HepG2 (cell line): Measurements from ENCODE around the gene IFT27. TPM values are rescaled to one million over a fixed set of nuclear protein-coding genes. Genes with fewer than 3 reads are reported as not detected.

ENCODE experiments used
- ATAC-seq: fragments of 200-7000 bp; cut with Tn5 transposase; 3 replicates; pipeline ENCODE4 v1.9.1; 2020; ENCODE audit warnings: mild to moderate bottlenecking, moderate library complexity
- BruUV-seq: library from RNA; stranded (reverse); fragments of 400-500 nt; replicated peaks from 2 replicates; lab custom pipeline; 2021; lab: Mats Ljungman, UMichigan
- CTCF ChIA-PET: fragments of 300-600 bp; formaldehyde crosslinking; extraction: SDS; loops from one replicate; lab custom pipeline; 2021; ENCODE audit warnings: low total read pairs, inconsistent platforms, low intra/inter-chr PET ratio; lab: Yijun Ruan, JAX
- POLR2A ChIA-PET: fragments of 350-600 bp; sonication (Branson Sonifier 250); formaldehyde crosslinking; loops from one replicate; lab custom pipeline; 2020; ENCODE audit warnings: antibody characterized with exemption, inconsistent platforms; lab: Yijun Ruan, JAX
- DNase-seq: peaks from one replicate; pipeline ENCODE4 v3.0.0-alpha.2; 2015; ENCODE audit warnings: low spot score
- FAIRE-seq: peaks from 3 replicates; lab custom pipeline; 2011; peaks lifted over from hg19 to GRCh38; lab: Jason Lieb, UNC
- H2AFZ ChIP-seq: one replicate; pipeline ENCODE4 v1.6.1; 2011; ENCODE audit warnings: low read length, inconsistent platforms
- H3K27ac ChIP-seq: fragments of 300-600 bp; 3 replicates; pipeline ENCODE4 v1.8.0; 2011; ENCODE audit warnings: mixed run types, mild to moderate bottlenecking, mixed read lengths, low read length, inconsistent platforms; ENCODE audit not compliant: insufficient read depth; ENCODE audit errors: extremely low read length
- H3K27me3 ChIP-seq, 2 experiments: fragments of 200-600 bp in 1 of 2; 2 replicates in 1 of 2; 3 replicates in 1 of 2; pipeline versions ENCODE4 v1.6.0 to v1.8.0; 2011; ENCODE audit warnings: low read length in 2 of 2, mild to moderate bottlenecking in 2 of 2, moderate library complexity in 2 of 2, inconsistent platforms in 1 of 2; ENCODE audit not compliant: insufficient read depth in 2 of 2, control insufficient read depth in 1 of 2
- H3K36me3 ChIP-seq, 2 experiments: fragments of 200-600 bp in 1 of 2; replicated peaks in 1 of 2; 2 replicates in 1 of 2; 3 replicates in 1 of 2; pipeline versions ENCODE4 v1.5.1 to v1.8.0; 2011; ENCODE audit warnings: low read length in 2 of 2, inconsistent platforms in 1 of 2; ENCODE audit not compliant: insufficient read depth in 2 of 2, control insufficient read depth in 1 of 2
- H3K4me1 ChIP-seq: 2 replicates; pipeline ENCODE4 v1.5.1; 2012; ENCODE audit warnings: low read length, inconsistent platforms; ENCODE audit not compliant: insufficient read depth
- H3K4me2 ChIP-seq: 2 replicates; pipeline ENCODE4 v1.6.0; 2011; ENCODE audit warnings: low read depth, low read length, inconsistent platforms
- H3K4me3 ChIP-seq, 3 experiments: fragments of 200-600 bp in 1 of 3; sonication (generic), shearing (Covaris generic) in 1 of 3; replicated peaks in 1 of 3; 2 replicates each; pipeline ENCODE4 v1.5.1; 2011 to 2016; ENCODE audit warnings: low read length in 3 of 3, inconsistent platforms in 2 of 3, low read depth in 2 of 3, mild to moderate bottlenecking in 2 of 3, control low read depth in 1 of 3, mixed read lengths in 1 of 3; ENCODE audit not compliant: insufficient read depth in 1 of 3
- H3K79me2 ChIP-seq: one replicate; pipeline ENCODE4 v1.6.1; 2011; ENCODE audit warnings: low read length, inconsistent platforms; ENCODE audit not compliant: insufficient read depth
- H3K9ac ChIP-seq: 2 replicates; pipeline ENCODE4 v1.6.0; 2011; ENCODE audit warnings: mild to moderate bottlenecking, low read depth, low read length, inconsistent platforms; ENCODE audit not compliant: insufficient read depth
- H3K9me3 ChIP-seq: 2 replicates; pipeline ENCODE4 v1.5.1; 2012; ENCODE audit warnings: mild to moderate bottlenecking, low read length
- H4K20me1 ChIP-seq: 2 replicates; pipeline ENCODE4 v1.6.0; 2011; ENCODE audit warnings: inconsistent platforms, mild to moderate bottlenecking, low read length, moderate library complexity; ENCODE audit not compliant: insufficient read depth
- CBX1 ChIP-seq: IDR thresholded peaks from one replicate; pipeline ENCODE4 v1.6.1; 2016; ENCODE audit warnings: antibody characterized with exemption, low read depth
- FOXK2 ChIP-seq: fragments of 450-650 bp; IDR thresholded peaks from 2 replicates; pipeline ENCODE4 v1.6.1; 2016
- GATAD1 ChIP-seq: IDR thresholded peaks from 2 replicates; pipeline ENCODE4 v1.6.1; 2016; ENCODE audit warnings: missing genetic modification reagents, missing compliant biosample characterization
- KMT2B ChIP-seq: IDR thresholded peaks from 2 replicates; pipeline ENCODE4 v1.6.1; 2016; ENCODE audit warnings: missing genetic modification reagents, missing compliant biosample characterization
- PAWR ChIP-seq: sonication (generic); formaldehyde crosslinking; IDR thresholded peaks from 2 replicates; pipeline ENCODE4 v1.4.0; 2020; ENCODE audit warnings: missing genetic modification reagents, mild to moderate bottlenecking, borderline replicate concordance
- PCBP1 ChIP-seq: fragments of 200-400 bp; formaldehyde crosslinking; IDR thresholded peaks from 2 replicates; pipeline ENCODE4 v1.6.1; 2017; ENCODE audit warnings: mild to moderate bottlenecking, low read depth, low read length, borderline replicate concordance
- TBL1XR1 ChIP-seq: fragments of 150-350 bp; IDR thresholded peaks from 2 replicates; pipeline ENCODE4 v1.6.1; 2014; ENCODE audit warnings: borderline replicate concordance, low read length; ENCODE audit not compliant: partially characterized antibody
- ZBTB7B ChIP-seq: sonication (generic); formaldehyde crosslinking; IDR thresholded peaks from 2 replicates; pipeline ENCODE4 v1.4.0; 2020; ENCODE audit warnings: missing genetic modification reagents
- ZNF234 ChIP-seq: sonication (generic); formaldehyde crosslinking; conservative IDR thresholded peaks from 2 replicates; pipeline ENCODE4 v1.5.1; 2020; ENCODE audit warnings: mild to moderate bottlenecking, missing genetic modification reagents
- ZNF274 ChIP-seq: sonication (generic); formaldehyde crosslinking; IDR thresholded peaks from 2 replicates; pipeline ENCODE4 v1.5.1; 2020; ENCODE audit warnings: mild to moderate bottlenecking, missing genetic modification reagents
- ZNF326 ChIP-seq: sonication (generic); formaldehyde crosslinking; IDR thresholded peaks from 2 replicates; pipeline ENCODE4 v1.4.0; 2020; ENCODE audit warnings: missing genetic modification reagents, borderline replicate concordance
- ZNF703 ChIP-seq: sonication (generic); formaldehyde crosslinking; IDR thresholded peaks from 2 replicates; pipeline ENCODE4 v1.5.1; 2020; ENCODE audit warnings: missing genetic modification reagents, mild to moderate bottlenecking, moderate library complexity, borderline replicate concordance
- ZNF768 ChIP-seq: sonication (generic); formaldehyde crosslinking; IDR thresholded peaks from 2 replicates; pipeline ENCODE4 v1.4.0; 2020; ENCODE audit warnings: missing genetic modification reagents
- ZNF780A ChIP-seq: sonication (generic); formaldehyde crosslinking; IDR thresholded peaks from 2 replicates; pipeline ENCODE4 v1.8.0; 2022; ENCODE audit warnings: mild to moderate bottlenecking, missing genetic modification reagents, moderate library complexity
- ZNF788 ChIP-seq: sonication (generic); formaldehyde crosslinking; IDR thresholded peaks from 2 replicates; pipeline ENCODE4 v1.5.0; 2020; ENCODE audit warnings: mild to moderate bottlenecking, missing genetic modification reagents, borderline replicate concordance
- ZNF878 ChIP-seq: sonication (generic); formaldehyde crosslinking; IDR thresholded peaks from 2 replicates; pipeline ENCODE4 v1.8.1; 2023; ENCODE audit warnings: mild to moderate bottlenecking, missing genetic modification reagents, moderate library complexity
- WGBS: methylation state at CpG from one replicate; pipeline ENCODE4 v1.1.6; 2017; ENCODE audit warnings: low lambda C conversion rate; 5-methylcytosine and 5-hydroxymethylcytosine counted together
- in situ Hi-C: cut with HindIII; loops from 2 replicates; pipeline ENCODE4 v1.10.0; 2017; ENCODE audit warnings: low pct_unique_long_range_greater_than_20kb; ENCODE audit not compliant: extremely low pct_ligation_motif_present
- intact Hi-C: fragments of 100-400 bp; cut with micrococcal nuclease; formaldehyde crosslinking; loops from one replicate; pipeline ENCODE4 v1.10.0; 2022; ENCODE audit not compliant: unreplicated experiment
- polyA plus RNA-seq, 8 experiments: library from polyadenylated mRNA; depleted of rRNA in 3 of 8; stranded (reverse) in 7 of 8; unstranded in 1 of 8; fragments of >200 nt; fragmentation: Illumina TruSeq in 4 of 8; extraction: Trizol in 4 of 8; gene quantifications; 2 replicates each; pipeline versions ENCODE4 v1.2.1 to v1.2.3, GENCODE V29; 2011 to 2016; ENCODE audit warnings: low read depth in 4 of 8, missing spikeins in 1 of 8, mixed read lengths in 1 of 8; ENCODE audit not compliant: insufficient read depth in 1 of 8
- total RNA-seq, 5 experiments: library from RNA; depleted of rRNA; stranded (reverse); fragments of >200 nt; fragmentation: Illumina TruSeq; extraction: Trizol; gene quantifications; 2 replicates each; pipeline ENCODE4 v1.2.3, GENCODE V29; 2016; ENCODE audit warnings: low read depth in 1 of 5
- TF ChIP-seq, protein P1 (sequence below): sonication (generic); formaldehyde crosslinking; IDR thresholded peaks from 2 replicates; pipeline ENCODE4 v1.5.1; 2020; ENCODE audit warnings: missing genetic modification reagents, mild to moderate bottlenecking, borderline replicate concordance
- TF ChIP-seq, protein P2 (sequence below): sonication (generic); formaldehyde crosslinking; IDR thresholded peaks from 2 replicates; pipeline ENCODE4 v1.8.0; 2022; ENCODE audit warnings: mild to moderate bottlenecking, missing genetic modification reagents, moderate library complexity
- TF ChIP-seq, protein P3 (sequence below): sonication (generic); formaldehyde crosslinking; IDR thresholded peaks from 2 replicates; pipeline ENCODE4 v1.5.0; 2020; ENCODE audit warnings: missing genetic modification reagents
- TF ChIP-seq, protein P4 (sequence below): sonication (generic); formaldehyde crosslinking; IDR thresholded peaks from 2 replicates; pipeline ENCODE4 v1.8.1; 2023; ENCODE audit warnings: missing genetic modification reagents, mild to moderate bottlenecking, borderline replicate concordance

Gene IFT27
- total and polyA plus RNA-seq, 2 of the 13 experiments (the other 11 are each of a cell fraction or from before 2014, with no cell fraction given), result 0.25 to 0.33 TPM

DNA sequence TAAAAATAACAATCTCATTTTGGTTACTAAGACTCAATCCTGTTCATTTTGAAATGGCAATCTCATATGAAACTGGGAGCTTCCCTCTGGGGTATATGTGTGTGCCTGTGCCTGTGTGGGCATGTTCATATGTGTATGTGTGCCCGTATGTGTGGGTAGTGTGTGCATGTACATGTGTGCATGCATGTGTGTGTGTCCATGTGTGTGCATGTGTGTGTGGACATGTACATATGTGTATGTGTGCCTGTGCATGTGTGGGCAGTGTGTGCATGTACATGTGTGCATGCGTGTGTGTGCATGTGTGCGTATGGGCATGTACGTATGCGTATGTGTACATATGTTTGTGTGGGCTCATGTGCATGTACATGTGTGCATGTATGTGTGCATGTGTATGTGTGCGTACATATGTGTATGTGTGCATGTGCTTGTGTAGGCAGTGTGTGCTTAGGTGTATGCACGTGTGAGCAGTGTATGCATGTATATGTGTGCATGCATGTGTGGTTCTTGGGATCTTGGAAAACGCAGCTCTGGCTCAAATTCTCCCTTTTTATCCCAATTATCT, 47.9 kb downstream of the IFT27 start (continued):
- TF ChIP-seq, protein P1, sequence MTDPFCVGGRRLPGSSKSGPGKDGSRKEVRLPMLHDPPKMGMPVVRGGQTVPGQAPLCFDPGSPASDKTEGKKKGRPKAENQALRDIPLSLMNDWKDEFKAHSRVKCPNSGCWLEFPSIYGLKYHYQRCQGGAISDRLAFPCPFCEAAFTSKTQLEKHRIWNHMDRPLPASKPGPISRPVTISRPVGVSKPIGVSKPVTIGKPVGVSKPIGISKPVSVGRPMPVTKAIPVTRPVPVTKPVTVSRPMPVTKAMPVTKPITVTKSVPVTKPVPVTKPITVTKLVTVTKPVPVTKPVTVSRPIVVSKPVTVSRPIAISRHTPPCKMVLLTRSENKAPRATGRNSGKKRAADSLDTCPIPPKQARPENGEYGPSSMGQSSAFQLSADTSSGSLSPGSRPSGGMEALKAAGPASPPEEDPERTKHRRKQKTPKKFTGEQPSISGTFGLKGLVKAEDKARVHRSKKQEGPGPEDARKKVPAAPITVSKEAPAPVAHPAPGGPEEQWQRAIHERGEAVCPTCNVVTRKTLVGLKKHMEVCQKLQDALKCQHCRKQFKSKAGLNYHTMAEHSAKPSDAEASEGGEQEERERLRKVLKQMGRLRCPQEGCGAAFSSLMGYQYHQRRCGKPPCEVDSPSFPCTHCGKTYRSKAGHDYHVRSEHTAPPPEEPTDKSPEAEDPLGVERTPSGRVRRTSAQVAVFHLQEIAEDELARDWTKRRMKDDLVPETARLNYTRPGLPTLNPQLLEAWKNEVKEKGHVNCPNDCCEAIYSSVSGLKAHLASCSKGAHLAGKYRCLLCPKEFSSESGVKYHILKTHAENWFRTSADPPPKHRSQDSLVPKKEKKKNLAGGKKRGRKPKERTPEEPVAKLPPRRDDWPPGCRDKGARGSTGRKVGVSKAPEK (CRISPR knock-in tag), result no peak
- TF ChIP-seq ZNF878 (CRISPR knock-in tag) (no peak), KMT2B (CRISPR knock-in tag) (no peak)

DNA sequence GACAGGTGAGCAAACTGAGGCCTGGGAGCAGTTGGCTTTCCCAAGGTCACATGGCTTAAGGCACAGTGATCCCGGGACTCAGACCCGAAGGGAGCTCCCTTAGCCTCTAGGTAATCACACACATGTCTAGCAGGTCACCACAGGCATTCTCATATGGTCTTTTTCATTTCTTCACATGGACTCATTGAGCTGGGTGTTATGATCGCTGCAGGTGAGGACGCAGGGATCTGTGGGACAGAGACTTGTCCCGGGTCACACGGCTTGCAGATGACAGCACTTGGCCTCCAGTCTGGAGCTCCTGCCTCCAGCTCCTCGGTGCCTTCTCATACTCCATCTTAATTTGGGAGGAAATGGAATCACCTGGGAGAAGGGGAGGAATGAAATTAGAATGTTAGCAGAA, 48.8 kb downstream of the IFT27 start:
- TF ChIP-seq ZNF326 (CRISPR knock-in tag), result no peak
- no peak for TF ChIP-seq CBX1
- no peak for TF ChIP-seq ZNF780A (CRISPR knock-in tag)
- no peak for TF ChIP-seq ZNF234 (CRISPR knock-in tag)
- TF ChIP-seq, protein P2, sequence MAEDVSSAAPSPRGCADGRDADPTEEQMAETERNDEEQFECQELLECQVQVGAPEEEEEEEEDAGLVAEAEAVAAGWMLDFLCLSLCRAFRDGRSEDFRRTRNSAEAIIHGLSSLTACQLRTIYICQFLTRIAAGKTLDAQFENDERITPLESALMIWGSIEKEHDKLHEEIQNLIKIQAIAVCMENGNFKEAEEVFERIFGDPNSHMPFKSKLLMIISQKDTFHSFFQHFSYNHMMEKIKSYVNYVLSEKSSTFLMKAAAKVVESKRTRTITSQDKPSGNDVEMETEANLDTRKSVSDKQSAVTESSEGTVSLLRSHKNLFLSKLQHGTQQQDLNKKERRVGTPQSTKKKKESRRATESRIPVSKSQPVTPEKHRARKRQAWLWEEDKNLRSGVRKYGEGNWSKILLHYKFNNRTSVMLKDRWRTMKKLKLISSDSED (CRISPR knock-in tag), result no peak
- TF ChIP-seq ZNF768 (CRISPR knock-in tag), result no peak
- no peak for TF ChIP-seq ZBTB7B (CRISPR knock-in tag)
- TF ChIP-seq ZNF703, result no peak
- no peak for TF ChIP-seq ZNF788 (CRISPR knock-in tag)
- TF ChIP-seq, protein P3, sequence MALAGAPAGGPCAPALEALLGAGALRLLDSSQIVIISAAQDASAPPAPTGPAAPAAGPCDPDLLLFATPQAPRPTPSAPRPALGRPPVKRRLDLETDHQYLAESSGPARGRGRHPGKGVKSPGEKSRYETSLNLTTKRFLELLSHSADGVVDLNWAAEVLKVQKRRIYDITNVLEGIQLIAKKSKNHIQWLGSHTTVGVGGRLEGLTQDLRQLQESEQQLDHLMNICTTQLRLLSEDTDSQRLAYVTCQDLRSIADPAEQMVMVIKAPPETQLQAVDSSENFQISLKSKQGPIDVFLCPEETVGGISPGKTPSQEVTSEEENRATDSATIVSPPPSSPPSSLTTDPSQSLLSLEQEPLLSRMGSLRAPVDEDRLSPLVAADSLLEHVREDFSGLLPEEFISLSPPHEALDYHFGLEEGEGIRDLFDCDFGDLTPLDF, result no peak
- TF ChIP-seq, protein P4, sequence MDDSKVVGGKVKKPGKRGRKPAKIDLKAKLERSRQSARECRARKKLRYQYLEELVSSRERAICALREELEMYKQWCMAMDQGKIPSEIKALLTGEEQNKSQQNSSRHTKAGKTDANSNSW, result no peak
- no peak for TF ChIP-seq ZNF274
- TF ChIP-seq GATAD1 (CRISPR knock-in tag), result no peak
- TF ChIP-seq PAWR (CRISPR knock-in tag), result no peak
- no peak for TF ChIP-seq TBL1XR1
- TF ChIP-seq PCBP1, result no peak
- no peak for TF ChIP-seq FOXK2
- TF ChIP-seq, all 625 proteins: peak for 0
- no peak overlapping the region for H3K27ac ChIP-seq
- H4K20me1 ChIP-seq, result no peaks in the 10 kb centered on the region
- H3K36me3 ChIP-seq, result no peaks in the 10 kb centered on the region
- H3K4me2 ChIP-seq, result no peak overlapping the region
- H3K9ac ChIP-seq, result no peak overlapping the region
- ChIA-PET CTCF (no interaction called here), POLR2A (no interaction called here)
- WGBS, result 1% methylated on average over 7 of the region's 7 CpGs
- no peak for FAIRE-seq
- H3K4me1 ChIP-seq, result no peaks in the 10 kb centered on the region
- ATAC-seq, result no peak
- no peaks in the 10 kb centered on the region for H3K9me3 ChIP-seq
- no peak overlapping the region for H2AFZ ChIP-seq
- H3K27me3 ChIP-seq, result peaks cover 3 to 22% of the 10 kb centered on the region in 2 experiments
- no peak overlapping the region for H3K4me3 ChIP-seq
- H3K79me2 ChIP-seq, result no peaks in the 10 kb centered on the region
- intact Hi-C loops, result no loop called here
- no peak for DNase-seq
- in situ Hi-C loops, result no loop called here
- BruUV-seq, result no TSS peak
